GM21528 (cell line): Measurements from ENCODE around the gene SLC6A9.

Experiments used
- ATAC-seq: cut with Tn5 transposase; IDR thresholded peaks from one replicate; pipeline ENCODE4 v1.9.1; 2021; ENCODE audit warnings: mild to moderate bottlenecking, moderate library complexity; ENCODE audit not compliant: unreplicated experiment, low FRiP score

The SLC6A9 gene

DNA sequence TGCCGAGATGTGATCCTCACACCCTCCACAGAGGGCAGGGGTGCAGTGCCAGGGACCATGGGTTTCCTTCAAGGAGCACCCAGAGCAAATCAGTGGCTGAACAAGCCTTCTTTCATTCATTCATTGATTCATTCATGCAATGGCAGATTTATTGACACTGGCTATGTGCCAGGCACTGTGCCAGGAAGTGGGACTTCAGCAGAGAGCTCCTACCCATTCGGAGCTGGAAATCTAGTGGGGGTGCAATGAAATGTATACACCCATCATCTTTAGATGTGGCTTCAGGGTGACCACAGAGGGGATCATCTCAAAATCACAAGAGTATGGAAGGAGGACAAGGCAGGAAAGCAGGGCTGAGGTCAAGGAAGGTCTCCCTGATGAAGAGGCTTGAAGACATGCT lies 18.9 kb downstream of the SLC6A9 start:
- ATAC-seq, result no peak

DNA sequence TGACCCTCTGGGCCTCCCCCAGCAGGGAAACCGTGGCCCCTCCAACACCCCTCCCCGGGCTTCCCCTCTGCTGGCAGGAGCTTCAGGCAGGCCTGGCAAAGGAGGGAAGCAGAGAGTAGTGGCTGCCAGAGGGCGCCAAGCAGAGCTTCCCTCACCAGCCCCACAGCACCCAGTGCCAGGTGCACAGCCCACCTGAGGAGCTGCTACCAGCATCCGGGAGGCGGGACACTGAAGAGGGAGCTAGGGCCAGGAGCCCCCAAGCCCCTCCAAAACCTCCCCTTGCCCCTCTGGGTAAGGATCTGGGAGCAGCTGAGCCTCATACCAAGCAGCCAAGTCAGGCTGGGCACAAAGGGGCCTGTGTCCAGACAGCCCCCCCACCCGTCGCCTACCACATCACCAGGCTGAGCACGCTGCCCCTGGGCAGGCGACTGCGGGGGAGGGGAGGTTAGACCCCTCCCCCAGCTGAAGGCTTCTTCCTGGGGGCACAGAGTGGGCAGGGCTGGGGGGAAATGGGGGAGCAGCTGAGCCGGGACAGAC lies 20.3 kb downstream of the SLC6A9 start:
- ATAC-seq, result no peak

DNA sequence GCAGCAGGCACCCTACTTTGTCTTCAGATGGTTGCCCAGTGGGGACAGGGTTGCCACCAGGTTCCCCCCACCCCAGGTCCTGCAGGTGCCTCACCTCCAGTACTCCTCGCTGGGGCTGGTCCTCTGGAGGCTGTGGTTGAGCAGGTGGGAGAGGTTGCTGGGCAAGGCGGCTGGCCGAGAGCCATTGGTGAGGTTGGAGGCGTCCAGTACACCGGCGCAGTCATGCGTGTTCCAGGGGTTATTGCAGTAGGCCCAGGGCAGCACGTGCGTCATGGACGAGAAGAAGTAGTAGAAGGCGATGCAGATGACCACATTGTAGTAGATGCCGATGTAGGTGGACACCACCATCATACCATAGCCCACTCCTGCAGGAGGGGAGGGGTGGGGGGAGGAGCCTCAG lies 23.0 kb downstream of the SLC6A9 start:
- ATAC-seq, result no peak

DNA sequence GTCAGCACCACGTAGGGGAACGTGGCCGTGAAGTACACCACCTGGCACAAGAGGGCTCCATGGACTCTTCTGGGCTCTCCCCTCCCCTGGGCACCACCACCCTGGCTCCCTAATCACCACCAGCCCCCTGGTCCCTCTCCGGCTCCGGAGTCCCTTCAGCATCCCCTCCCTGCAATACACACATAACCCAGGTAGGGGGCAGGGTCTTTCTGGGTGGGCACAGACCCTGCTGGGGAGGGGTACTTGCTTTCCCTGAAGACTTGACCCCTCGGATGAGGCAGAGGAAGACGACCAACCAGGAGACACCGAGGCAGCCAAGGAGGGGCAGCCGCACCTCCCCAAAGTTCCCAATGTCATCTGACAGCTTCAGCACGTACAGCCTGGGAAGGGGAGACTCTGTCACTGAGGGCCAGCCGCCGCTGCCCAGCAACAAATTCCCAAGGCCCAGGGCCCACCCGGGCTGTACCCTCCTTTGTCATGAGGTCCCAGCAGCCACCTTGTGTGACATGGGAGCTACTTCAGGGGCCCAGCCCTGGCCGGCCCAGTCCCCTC lies 28.6 kb downstream of the SLC6A9 start:
- no peak for ATAC-seq

DNA sequence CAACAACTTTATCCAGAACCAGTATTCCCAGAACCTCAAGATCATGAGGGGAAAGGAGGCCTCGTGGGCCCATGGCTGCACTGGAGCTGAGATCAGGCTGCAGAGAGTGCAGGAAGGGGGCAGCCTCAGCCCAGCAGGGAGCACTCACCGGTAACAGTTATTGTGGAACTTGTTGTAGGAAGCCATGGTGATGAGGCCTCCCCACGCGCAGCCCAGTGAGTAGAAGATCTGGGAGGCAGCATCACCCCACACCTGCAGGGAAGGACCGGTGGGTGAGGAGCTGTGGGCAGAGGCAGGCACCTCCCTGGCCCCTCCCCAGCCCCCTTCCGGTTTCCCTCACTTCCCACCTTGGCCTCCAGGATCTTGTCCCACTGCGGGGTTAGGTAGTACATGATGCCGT lies 29.1 kb downstream of the SLC6A9 start:
- no peak for ATAC-seq

DNA sequence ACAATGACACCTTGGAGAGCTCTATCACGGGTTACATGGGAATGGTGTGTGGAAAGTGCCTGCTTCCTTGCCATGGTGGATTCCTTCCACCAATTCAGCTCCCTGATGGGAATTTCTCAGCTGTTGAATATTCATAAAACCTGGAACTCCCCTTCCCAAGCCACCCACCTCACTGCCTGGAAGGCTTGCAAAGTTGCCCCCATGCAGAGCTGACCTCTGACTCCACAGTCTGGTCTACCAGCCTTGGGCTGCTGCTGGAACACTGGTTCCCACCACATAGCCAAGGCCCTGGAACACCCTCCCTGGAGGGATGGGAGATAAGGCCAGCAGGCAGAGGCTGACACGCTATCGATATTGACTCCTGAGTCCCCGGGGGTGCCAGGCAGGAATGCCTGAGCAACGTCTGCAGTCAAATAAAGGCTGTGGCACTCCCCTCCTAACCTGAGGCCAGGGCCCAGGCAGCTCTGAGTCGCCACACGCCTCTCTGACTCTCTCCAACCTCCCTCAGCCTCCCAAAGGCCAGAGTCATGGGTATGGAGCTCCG lies 31.1 kb downstream of the SLC6A9 start:
- ATAC-seq, result no peak

DNA sequence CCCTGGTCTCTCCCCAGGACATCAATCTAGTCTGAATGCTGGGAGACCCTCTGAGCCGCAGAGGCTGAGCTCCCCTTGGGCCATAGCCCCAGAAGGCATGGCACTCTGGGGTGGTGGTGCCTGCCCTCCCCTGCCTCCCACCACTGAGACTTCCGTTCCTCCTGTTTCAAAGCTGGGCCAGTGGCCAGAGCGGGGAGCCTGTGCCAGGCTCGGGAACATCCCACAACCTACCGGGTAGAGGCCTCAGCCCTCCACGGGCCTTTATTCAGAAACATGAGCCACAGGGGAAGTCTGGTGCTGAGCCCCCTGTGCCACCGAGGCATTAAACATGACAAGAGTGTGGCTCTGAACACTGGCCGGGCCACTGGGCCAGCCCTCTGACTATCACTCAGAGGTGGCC lies 31.8 kb downstream of the SLC6A9 start:
- no peak for ATAC-seq

DNA sequence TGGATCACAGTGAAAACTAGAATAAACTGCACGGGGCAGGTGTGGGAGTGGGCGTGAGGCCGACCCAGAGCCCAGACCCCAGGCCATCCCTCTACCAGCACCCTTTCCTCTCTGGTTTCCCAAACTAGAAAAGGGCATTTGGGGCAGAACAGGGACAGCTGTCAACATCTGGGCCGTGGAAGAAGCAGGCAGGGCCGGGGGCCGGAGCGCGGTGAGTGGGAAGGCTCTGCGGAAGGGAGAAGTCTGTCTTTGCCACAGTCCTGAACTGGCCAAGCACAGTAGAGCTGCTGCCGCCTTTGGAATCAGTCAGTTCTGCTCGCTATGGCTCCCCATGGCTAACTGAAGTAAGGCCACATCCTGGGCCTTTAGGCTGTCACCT lies 33.3 kb downstream of the SLC6A9 start:
- no peak for ATAC-seq

DNA sequence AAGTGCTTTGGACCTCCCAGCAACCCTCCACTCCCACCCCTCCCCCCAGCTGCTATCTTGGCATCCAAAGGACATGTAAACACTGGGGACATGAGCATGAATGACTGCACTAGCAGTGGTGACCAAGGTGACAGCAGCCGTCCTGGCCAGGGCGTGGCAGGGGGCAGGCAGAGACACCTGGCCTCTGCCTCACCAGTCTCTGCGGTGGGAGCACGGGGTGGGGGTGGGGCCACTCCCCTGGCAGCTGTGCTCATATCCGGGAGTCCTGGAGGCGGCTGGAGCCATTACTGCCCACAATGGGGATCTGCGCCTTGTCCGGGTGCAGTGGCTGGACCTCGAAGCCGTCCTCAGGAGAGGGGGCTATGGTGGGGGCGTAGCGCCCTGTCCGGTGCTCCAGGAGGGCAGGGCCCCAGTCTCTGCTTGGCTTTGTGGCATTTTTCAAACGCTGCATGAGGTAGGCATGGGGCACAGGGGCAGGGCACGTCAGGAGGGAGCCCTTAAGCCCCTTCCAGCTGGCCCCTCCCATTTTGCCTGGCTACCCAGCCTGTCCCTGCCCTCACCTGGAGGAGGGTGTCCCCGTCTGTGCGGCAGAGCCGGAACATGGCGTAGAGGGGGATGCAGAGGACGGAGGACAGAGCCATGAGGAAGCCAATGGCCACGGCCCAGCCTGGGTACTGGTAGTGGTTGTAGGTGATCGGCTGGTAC lies 33.8 kb downstream of the SLC6A9 start:
- ATAC-seq, result no peak

DNA sequence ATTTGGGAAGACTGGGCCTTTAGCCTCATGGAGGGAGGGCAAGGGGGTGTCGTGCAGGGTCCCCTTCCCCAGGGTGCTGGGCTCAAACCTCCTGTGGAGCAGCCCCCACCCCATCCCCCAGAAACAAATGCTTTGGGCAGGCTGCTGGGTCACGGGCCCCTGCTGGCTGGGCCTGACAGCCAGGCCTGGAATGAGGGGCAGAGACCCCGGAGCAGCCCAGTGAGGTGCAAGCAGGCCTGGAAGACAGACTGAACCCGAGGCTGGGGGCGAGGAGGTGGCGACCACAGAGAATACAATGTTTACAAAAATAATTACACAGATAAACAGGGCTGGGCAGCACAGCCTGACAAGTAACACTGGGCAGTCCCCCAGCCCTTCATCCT lies 34.5 kb downstream of the SLC6A9 start:
- ATAC-seq, result no peak

DNA sequence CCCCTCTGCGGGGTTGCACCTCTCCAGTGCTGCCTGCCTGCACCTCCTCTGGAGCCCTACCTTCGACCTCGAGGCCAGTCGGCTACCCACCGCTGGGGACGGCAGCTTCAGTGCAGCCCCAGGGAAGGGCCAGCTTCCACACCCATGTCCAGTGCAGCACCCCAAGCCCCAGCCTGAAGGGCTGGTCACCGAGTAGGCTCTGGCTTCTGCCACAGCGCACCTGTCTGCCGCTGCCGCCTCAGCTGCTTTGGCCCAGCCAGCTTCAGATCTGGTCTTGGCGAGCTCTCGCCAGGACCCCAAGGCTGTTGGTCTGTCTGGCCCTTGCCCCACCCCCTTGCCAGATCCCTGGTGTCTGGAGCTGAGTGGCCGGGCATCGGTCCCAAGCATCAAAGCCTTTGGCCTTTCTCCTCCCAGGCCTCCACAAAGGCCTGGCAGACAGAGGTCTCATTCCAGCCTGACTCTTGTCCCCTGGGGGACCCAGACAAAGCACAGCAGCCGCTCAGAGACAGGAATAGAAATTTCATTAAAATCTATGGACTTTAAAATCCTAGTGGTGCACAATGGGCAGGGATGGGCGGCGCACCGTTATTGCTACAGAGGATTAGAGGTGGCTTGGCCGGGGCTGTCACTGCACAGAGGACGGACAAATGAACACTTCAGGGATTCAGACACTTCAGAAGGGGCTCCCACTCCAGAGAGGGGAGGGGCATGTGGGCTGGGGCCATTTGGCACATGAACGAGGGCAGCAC lies 35.1 kb downstream of the SLC6A9 start:
- no peak for ATAC-seq

DNA sequence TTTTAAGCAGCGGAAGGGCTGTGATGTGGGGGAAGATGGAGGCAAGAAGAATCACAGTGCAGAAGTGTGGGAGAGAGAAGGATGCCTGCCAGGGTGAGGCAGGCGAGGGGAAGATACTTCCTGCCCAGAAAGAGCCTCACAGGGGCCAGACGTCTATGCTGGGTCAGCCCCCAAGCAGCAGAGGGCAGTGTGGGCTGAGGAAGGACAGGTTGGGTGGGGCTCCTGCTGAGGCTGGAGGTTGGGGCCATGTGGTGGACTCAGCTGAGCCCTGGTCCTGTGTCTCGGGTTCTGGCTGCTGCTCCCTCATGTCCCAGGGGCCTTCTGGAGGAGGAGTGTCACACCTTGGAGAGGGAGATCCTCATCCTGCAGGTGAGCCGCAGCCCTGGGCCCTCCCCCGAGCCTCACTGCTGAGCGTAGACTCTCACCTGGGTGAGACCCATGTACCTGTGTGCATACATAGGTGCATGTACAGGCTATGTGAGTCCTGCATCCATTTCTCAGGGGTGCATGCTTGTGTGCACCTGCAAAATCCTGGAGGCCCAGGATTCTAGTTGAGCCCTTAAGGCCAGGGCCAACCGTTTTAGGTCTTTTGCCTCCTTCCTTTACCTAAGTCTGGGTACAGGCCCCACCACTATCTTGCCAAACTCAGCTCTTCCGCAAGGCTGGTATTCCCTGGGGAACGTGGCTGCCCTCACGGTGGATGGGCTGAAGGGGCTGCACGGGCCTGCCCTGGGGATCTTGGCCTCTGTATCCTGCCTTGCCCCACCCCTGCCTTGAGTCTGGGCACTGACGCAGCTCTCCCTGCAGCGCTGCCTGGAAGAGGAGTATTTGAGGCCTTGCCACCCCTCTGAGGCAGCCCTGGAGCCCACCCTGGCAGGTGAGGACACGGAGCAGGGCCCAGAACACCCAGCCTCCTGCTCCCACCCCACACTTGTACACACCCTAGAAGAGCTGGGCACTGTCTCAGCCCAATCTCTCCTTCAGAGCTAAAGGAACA lies 36.2 kb downstream of the SLC6A9 start:
- ATAC-seq, result no peak

DNA sequence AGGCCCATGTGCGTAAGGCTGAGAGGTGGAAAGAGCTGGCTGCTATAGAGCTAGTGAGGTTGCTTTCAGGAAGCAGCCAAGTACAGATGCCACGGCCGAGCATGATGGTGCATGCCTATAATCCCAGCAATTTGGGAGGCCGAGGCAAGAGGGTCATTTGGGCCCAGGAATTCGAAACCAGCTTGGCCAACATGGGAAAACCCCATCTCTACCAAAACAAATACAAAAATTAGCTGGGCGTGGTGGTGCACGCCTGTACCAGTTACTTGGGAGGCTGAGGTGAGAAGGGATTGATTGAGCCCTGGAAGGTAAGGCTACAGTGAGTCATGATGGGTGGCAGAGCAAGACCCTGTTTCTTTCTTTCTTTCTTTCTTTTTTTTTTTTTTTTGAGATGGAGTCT lies 37.2 kb downstream of the SLC6A9 start:
- ATAC-seq, result no peak

DNA sequence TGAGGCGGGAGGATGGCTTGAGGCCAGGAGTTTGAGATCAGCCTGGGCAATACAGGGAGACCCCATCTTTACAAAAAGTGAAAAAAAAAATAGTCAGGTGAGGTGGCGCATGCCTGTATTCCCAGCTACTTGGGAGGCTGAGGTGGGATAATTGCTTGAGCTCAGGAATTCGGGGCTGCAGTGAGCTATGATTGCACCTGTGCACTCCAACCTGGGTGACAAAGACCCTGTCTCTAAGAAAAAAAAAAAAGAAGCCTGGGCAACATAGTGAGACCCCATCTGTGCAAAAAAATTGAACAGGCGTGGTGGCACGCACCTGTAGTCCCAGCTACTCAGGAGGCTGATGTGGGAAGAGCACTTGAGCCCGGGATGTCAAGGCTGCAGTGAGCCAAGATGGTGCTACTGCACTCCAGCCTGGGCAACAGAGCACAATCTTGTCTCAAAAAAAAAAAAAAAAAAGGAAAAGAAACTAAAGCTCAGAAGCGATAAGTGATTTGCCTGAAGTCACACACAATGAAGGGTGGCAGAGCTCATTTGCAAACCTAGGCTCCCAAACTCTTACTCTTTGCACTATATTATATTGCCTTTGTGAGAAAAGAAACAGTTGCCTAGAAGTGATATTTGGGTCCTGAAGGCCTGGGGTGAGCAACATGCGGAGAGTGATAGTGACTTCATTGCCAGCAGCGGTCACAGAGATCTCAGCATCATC lies 37.9 kb downstream of the SLC6A9 start:
- no peak for ATAC-seq

DNA sequence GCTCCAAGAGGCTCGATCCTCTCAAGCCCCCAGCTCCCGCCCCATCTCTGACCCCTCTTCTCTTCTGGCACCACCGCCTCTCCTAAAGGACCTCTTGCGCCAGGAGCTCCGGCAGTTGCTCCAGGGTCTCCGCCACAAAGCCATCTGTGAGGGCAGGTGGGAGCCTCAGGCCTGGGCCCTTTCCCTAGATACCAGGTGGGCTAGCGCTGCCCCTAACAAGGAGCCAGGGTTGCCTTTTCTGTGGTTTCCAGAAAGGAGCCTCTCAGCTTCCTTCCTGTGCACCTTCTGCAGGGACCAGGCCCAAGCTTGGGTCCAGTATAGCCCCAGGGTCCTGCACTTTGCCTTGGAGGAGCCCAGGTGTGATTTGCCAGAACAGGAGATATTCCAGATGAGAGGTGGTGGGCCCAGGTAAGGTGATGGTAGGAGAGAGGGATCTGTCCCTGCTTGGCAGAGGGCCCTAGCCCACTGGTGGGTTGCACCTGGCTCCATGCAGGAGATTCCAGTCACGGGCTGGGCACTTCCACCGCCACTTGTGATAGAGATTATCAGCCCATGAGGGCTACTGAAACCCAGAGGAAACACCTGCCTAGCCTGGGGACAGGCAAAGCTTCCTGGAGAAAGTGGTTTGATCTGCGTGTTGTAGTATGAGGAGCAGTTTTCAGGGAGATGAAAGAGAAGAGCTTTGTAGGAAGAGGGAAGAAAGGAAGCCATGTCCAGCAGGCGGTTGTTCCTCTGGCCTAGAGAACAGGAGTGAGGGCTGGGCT lies 38.8 kb downstream of the SLC6A9 start:
- ATAC-seq, result no peak

DNA sequence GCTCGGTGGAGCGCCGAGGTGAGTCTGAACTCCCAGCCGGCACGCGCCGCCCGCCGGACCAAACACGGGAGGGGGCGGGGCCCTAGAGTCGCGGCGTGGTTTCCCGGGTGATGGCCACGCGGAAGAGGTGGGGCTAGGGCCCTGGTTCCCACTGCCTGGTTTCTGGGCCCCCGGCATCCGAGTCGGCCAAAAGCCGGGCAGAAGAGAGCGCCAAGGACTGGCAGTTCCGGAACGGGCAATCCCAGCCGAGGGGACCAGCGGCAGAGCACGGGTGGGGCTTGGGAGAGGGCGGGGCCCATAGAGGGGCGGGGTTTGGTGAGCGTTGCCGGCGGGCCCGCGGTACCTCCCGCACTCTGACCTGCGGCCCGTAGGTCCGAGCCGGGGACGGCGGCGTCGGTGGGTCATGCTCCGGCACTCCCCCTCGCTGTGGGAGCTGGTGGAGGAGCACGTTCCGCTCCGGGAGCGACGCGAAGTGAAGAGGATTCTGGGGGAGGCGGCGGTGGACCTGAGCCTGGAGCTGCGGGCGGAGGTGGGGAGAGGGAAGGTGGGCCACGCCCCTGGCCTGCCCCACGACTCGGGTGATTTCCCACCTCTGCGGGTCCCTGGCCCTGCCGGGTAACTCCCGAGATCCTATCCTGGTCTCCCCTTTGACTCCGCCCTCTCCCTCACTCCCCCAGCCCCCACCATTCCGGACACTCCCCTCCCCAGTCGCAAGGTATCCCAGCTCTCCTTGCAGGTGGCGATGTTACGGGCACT lies 39.6 kb downstream of the SLC6A9 start, which contains the start of gene CCDC24:
Gene CCDC24, plus strand, starts transcription at position 124 of the 756 bp plus-strand sequence. Its CDS starts 280 bp downstream, at position 404.
- ATAC-seq, result peak; percentile 73

DNA sequence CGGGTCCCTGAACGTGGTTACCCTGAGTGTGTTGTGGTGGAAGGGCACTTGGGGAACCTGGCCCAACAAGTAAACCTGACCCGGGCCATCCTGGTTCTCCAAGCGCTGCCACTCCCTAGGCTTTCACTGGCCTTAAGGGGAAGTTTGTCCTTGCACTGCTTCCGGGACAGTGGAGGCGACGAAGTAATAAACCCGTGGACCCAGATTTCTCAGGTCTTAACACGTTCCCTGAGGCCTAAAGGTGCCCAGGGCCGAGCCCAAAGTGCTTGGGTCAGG lies 40.1 kb downstream of the SLC6A9 start:
- peak; percentile 6 for ATAC-seq
